ENCODE data around the gene CFAP100.

Gene CFAP100

GRCh38 chr3:126479642-126480041 is 84.9 kb downstream of the CFAP100 start:
- no peak for DNase-seq (ENCODE audit: low read depth in 2 of 2)

DNA sequence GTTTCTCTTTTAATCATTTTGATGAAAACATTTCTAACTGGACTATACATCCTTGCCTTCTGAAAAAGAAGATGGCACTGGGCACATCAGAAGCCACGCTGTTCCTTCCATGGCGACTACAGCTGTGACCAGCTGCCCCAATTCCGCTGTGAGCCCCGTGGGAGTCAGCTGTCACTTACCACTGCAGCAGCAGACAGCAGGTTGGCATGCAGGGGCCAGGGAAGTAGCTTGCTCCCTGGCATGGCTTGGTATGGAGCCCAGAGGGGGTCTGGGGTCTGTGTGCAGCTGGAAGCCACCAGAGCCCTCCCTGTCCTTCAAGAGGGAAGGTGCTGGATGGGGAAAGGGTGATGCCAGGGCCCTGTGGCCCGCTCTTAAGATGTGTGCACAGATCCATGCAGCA is 85.5 kb downstream of the CFAP100 start:
- no peak for DNase-seq (ENCODE audit: low read depth in 2 of 2)

- no peak for DNase-seq (ENCODE audit: low read depth in 2 of 2)
Measured at GRCh38 chr3:126480861-126481260, 86.2 kb downstream of the CFAP100 start.

DNA sequence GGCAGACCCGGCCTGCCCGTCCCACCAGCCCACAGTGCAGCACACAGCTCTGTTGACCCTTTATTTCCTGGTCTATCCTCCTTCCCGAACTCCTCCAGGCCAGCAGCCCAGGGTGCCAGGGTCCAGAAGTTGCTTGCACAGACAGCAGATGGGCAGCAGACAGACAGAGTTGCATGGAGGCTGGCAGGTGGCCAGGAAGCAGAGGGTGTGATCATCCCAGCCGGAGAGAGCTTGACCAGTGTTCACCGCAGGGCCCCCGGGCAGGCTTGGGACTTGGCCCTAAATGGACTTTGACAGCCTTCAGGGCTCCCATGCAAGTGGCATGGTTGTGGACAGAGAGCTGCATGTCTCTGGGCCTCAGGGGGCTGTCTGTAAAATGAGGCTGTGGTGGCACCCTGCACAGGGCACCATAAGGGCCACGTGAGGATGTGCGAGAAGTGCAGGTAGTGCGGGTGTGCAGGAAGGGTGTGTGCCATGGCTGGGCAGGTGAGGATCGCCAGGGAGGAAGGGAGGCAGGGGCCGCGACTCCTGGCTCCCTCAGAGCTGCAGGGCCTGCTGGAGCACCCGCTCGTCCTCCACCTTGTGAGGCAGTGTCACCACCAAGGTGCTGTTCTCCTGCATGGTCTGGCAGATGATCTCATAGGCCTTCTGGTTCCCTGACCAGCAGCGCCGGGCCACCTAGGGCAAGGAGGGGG is 87.2 kb downstream of the CFAP100 start:
- DNase-seq (ENCODE audit: low read depth in 2 of 2): no peak

DNA sequence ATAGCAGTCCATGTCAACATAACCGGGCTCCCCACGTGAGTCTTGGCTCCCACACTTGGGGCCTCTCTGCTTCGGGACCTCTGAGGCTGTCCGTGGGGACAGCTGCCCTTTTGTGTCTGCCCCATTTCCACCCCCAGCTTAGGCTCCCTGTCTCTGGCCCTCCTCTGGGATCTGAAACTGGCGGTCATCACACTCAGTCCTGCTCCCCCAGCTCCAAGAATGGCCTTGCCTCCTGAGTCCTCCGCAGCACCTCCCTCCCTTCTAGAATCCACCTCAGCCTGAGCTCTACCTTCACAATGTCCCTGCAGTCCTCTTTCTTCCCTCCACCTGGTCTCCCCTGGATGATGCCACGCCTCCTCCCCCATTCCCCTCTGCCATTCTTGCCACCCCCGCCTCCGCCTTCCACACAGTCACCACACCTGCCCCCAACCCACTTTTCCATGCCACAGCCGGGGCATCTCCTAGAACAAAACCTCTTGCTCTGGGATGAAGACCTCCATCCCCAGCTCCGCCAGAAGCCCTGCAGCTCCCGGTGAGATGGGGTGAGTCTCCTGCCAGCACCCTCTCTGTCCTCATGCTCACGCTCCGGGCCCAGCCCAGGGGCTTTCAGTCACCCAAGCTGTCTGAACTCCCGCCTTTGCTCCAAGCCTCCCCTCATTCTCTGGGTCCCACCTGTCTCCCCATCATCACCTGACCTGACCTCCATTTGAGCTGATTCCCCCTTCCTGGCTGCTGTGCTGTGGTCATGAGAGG is 88.0 kb downstream of the CFAP100 start:
- DNase-seq (ENCODE audit: low read depth in 2 of 2): no peak

GRCh38 chr3:126483321-126483761 is 88.6 kb downstream of the CFAP100 start:
- no peak for DNase-seq (ENCODE audit: low read depth in 2 of 2)

DNA sequence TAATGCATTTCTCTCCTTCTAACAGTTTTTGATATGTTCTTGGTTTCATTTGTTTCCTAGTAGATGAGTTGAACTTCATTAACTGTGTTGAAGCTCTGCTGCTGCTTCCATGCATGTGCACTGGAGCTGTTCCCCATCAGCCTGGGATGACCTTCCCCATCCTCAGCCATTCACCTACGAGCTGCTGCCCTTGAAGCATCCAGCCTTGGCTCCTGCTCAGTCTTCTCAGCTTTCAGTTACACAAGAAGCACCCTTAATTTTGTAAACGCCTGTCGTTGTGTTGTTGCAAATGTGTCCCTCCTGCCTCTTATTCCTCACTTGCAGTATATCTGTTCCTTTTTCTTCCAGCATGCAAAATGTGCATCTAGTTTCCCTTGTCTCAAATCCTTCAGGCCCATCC is 89.4 kb downstream of the CFAP100 start:
- DNase-seq (ENCODE audit: low read depth in 2 of 2): no peak

DNA sequence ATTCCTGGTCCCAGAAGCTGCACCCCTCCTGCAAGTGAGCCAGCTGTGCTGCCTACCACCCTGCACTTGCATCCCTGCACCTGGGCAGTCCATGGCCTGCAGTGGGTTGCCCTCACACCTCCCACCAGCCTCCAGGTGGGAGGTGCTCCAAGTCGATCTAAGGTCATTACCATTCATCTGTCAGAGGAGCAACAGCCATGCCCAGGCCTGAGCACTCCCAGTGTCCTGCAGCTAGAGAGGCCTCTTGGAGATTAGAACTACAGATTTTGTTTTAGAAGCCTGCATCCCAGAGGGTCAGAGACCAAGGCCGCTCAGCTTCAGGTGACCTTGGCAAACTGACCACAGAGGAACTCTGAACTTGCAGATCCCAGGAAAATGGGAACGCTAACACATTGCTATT is 90.0 kb downstream of the CFAP100 start:
- no peak for DNase-seq (ENCODE audit: low read depth in 2 of 2)

DNA sequence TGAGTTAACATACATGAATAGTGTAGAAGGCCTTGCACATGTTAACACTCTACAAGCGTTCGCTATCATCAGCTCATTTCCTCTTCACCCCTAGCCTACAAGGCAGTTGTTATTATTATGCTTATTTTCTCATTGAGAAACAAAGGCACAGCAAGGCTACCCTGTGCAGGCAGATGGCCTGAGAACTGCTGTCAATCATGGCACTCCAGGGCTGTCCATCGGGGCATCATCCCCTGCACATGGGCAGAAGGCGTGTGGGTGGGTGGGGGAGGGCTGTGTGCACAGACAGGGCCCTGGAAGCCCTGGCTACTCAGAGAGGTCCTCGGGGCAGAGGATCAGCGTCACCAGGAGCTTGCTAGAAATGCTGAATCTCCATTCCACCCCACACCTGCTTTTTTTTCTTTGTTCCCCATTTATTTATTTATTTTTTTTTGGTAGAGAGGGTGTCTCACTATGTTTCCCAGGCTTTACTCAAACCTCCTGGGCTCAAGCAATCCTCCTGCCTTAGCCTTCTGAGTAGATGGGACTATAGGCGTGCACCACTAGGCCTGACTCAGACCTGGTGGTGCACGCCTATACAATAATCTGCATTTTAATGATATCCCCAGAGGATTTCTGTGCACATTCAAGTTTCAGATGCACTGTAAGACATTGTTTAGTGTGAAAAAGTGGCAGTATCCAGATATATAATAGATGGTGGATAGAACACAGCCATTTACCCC is 90.6 kb downstream of the CFAP100 start:
- DNase-seq (ENCODE audit: low read depth in 2 of 2): no peak

- no peak for DNase-seq (ENCODE audit: low read depth in 2 of 2)
Measured at GRCh38 chr3:126485956-126486355, 91.2 kb downstream of the CFAP100 start.
